IPS DF 19.7 (cell line): ENCODE data around the gene NOM1.
"Not testable (repeated sequence)": the region's sequence is repeated elsewhere in the genome, so short reads cannot be mapped to it uniquely, and the experiment has no call there.

Experiments used
- DNase-seq: peaks from one replicate; pipeline ENCODE4 v3.0.0-alpha.2; 2013; ENCODE audit warnings: low read depth, low spot score

NOM1 gene

GRCh38 chr7:156940421-156941122, 8.9 kb upstream of the NOM1 start:
- no peak for DNase-seq

DNA sequence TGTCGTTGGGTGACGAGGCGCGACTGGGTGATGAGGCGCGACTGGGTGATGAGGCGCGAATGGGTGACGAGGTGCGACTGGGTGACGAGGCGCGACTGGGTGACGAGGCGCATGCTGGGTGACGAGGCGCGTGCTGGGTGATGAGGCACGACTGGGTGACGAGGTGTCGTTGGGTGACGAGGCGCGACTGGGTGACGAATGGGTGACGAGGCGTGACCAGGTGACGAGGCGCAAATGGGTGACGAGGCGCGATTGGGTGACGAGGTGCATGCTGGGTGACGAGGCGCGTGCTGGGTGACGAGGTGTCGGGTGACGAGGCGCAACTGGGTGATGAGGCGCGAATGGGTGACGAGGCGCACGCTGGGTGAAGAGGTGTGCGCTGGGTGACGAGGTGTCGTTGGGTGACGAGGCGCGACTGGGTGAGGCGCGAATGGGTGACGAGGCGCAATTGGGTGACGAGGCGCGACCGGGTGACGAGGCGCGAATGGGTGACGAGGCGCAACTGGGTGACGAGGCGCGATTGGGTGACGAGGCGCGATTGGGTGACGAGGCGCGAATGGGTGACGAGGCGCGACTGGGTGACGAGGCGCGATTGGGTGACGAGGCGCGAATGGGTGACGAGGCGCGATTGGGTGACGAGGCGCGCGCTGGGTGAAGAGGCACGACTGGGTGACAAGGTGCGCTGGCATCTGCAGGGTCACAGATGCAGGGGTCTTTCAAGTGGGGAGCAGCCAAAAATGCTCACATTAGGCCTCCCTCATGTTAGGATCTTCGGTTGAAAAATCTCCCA, 7.9 kb upstream of the NOM1 start:
- DNase-seq, result no peak

- no peak for DNase-seq
These were observed 6.8 kb upstream of the NOM1 start for GRCh38 chr7:156942708-156943090.

DNA sequence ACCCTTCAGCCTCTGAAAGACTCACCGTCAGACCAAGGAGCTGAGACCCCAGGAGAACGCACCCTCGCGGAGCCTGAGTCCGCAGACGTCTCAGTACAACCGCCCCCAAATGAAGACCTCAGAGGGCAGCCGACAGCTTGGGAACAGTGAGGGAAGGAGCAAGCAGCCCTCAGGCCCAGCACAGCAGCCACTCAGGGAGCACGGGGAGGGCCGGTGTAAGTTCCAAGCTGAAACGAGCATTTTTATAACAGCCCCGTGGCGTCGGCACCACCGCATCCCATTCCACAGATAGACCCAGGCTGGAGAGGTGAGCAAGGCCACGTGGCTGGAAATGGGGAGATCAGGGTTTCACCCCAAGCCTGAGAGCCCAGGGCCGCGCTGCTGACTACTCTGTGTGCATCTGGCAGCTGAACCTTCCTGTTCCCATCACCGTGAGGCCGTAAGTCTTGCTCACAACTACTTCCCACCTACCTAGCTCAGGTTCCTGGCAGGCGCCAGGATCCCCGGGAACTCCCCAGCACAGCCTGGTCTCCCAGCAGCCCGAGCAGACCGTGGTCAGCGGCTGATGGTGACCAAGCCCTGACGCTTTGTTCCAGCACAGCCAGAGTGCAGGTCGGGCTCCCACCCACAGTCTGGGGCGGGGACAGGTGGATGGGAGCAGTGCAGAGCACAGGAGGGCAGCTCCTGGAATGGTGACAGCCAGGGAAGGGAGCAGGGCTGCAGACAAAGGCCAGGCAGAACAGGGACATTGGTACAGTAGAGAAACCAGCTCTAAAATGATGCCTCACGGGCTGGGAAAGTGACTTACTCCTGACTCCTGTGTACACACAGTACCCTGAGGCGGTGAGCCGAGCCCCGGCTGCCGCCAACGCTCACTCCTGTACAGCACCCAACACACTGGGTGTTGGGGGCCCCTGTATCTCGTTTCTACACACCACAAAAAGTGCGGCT, 6.1 kb upstream of the NOM1 start:
- DNase-seq, result no peak

DNA sequence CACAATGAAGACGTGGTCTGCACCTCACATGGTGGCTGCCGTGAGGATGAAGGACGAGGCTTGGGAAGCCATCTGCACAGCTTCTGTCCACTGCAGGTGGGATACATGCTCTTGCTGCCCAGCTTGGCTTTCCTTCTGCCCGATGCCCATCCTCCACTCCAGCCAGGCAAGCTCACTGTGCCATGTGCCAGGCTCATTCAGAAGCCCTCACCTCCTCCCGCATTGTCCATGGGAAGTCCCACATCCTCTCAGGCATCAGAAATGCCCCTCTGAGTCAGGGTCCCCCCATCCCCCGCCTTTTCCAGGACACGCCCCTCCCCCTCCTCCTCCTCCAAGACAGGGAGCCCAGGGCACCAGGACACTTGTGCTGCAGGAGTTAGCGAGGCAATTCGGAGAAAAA, 4.6 kb upstream of the NOM1 start:
- DNase-seq, result no peak

DNA sequence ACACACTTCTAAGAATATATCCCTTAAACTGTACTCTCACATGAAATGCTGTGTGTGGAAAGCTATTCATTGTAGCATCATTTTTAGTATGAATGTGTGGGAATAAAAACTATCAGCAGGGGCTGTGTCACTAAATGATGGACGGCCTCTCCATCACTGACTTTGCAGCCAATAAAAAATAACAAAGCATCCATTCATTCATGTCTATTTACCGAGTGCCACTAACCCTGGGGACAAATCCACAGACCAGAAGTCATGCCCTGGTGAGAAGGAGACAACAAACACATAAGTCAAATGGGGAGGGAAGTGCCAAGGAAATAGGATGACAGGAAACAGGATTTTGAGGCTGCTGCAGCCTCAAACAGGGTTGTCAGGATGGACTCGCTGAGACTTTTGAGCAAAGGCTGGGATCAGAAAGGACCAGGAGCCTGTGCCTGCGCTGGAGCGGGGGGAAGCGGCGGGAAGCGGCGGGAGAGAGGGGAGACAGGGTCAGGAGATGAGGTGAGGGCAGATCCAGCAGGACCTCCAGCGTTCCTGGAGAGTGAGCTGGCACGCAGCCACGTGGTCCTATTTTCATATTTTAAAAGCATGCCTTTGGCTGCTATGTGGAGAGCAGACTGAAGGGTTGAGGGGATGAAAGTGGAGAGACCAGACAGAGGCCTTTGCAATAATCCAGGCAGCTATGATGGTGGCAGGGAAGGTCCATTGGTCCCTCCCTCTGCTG, 2.2 kb upstream of the NOM1 start:
- no peak for DNase-seq

DNA sequence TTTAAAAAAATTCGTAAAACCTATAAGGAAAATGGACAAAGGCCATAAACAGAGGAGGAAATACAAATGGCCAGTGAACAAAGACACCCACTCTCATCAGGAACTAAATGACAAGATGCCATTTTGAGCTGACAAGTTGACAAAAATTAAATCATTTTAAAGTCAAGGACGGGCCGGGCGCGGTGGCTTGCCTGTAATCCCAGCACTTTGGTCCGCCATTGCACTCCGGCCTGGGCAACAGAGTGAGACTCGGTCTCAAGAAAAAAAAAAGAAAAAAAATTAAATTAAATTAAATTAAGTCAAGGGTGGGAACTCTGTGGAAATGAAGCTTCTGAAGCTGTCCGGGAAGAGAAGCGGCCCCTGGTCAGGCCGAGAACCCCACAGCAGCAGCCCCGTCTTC, 1.2 kb upstream of the NOM1 start:
- DNase-seq, result no peak

- no peak for DNase-seq
These were observed 908 bp downstream of the NOM1 start for GRCh38 chr7:156950381-156950858.

DNA sequence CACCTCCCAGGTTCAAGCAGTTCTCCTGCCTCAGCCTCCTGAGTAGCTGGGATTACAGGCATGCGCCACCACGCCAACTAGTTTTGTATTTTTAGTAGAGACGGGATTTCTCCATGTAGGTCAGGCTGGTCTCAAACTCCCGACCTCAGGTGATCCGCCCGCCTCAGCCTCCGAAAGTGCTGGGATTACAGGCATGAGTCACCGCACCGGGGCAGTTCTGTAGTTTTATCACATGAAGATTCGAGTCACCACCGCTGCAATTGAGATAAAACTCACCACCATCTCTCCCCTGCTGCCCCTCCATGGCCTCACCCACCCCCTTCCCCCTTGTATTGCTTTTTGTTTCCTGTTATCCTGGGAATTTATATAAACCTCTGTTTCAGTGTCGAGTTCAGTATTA, 3.7 kb downstream of the NOM1 start:
- not testable (repeated sequence) for DNase-seq

DNA sequence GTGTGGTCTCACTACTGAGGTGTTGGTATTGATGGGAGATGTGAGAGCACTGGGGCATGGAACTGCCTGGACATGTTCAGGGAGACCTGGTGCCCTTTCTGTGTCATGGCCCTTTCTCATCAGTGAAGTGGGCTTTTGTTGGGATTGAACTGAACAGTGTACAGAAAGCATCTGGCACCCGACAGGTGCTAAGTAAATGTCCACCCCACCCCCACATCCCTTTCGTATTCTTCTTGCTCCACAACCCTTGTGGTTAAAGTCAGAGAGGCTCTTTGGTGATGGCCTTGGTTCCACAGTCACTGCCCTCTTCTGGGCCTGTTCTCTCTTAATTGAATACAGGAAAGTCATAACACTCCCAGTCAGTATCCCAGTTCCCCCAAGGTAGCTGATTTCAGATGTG, 5.4 kb downstream of the NOM1 start:
- DNase-seq, result no peak

DNA sequence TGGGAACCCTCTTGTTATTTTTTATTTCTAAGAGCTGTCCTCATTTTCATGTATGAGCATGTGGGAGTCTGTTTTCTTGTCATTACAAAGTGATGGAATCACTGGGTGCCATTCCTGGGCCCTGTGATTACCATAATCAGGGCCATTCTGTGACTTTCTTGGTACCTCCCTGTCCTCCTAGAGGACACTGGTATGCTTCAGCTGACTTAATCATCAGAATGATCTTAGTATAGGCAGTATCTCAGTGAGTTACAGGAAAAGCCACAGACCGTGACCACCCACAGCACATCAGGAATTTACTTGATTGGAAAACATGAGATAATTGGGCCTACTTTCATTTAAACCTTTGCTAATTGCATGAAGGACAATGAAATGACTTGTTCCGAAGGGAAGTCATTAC, 7.2 kb downstream of the NOM1 start:
- no peak for DNase-seq

GRCh38 chr7:156962145-156962544, 12.6 kb downstream of the NOM1 start:
- DNase-seq, result no peak

DNA sequence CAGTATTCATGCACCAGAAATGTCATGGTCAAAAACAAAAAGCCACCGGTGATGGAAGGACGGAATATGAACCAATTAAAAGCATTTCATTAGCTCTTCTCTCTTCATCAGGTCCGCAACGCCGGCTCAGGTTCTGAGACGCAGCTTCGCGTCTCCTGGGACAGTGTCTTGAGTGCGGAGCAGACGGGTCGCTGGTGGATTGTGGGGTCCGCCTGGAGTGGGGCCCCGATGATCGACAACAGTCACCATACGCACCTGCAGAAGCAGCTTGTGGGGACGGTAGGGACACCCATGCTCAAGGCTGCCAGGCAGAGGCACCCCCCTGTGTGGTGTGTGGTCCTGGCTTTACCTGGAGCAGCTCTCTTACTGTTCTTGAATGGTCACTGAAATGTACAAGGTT, 13.4 kb downstream of the NOM1 start:
- DNase-seq, result no peak

DNA sequence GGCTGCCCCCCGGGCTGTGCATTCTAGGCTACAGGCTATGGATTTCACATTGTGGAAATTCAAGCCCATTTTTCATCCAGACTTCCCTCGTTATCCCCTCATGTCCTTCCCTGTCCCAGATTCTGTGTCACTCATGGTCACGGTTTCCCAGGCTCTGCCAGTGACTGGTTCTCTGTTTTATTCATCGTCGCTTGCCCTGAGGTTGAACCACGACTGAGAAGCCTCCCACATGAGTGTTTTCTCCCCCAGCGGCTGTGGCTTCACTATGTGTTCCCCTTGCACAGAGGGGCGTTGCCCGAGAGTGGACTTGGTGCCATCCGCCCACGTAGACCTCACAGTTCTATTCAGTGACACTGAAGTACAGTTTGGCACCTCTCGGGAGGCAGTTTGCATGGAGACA, 14.0 kb downstream of the NOM1 start:
- DNase-seq, result no peak

DNA sequence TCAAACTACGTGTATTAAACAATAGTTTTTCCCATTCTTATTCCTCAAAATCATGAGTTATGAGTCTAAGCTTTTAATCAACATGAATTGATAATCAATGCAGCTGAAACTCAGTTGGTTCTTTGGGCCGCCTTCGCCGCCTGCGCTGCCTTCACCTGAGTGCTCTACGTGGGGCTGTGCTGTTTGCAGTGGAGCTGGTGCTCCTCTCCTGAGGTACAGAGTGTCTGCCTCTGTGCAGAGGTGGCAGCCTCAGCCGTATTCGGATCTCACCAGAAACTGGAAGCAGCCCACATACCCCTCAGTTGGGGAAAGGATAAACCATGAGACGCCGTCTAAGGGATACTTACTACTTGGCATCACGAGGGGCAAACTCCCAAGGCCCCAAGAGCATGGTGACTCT, 15.5 kb downstream of the NOM1 start:
- no peak for DNase-seq

DNA sequence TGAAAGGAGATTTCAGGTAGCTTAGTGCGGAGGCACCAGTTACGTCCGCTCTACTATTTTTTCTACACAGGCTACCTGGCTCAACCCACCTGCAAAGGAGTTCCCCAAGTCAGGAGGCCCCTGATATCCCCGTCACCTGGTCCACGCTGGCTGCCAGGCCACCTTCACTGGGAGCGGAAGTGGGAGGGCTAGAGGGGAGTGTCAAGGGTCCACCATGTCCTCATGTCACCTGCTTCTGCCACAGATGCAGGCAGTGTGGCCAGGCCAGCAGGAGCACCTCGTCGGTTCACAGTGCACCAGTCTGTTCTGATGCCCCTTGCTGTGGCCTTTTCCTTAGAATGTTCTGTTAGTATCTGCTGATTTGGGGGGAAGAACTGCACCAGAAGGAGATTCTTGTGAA, 16.9 kb downstream of the NOM1 start:
- no peak for DNase-seq

- DNase-seq, result no peak
These were observed 18.7 kb downstream of the NOM1 start for GRCh38 chr7:156968183-156968582.

- no peak for DNase-seq
These were observed 20.5 kb downstream of the NOM1 start for GRCh38 chr7:156969972-156970420.

DNA sequence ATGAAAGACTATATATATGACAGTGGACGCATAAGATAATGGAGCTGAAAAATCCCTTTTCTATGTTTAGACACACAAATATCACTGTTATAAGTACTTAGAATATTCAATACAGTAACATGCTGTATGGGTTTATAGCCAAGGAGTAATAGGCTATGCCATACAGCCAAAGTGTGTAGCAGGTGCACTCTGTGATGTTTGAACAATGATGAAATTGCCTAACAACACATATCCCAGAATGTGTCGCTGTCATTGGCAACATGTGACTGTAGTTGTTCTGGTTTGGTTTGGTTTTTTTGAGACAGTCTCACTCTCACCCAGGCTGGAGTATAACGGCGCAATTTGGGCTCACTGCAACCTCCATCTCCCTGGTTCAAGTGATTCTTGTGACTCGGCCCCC, 26.1 kb downstream of the NOM1 start:
- DNase-seq, result no peak

DNA sequence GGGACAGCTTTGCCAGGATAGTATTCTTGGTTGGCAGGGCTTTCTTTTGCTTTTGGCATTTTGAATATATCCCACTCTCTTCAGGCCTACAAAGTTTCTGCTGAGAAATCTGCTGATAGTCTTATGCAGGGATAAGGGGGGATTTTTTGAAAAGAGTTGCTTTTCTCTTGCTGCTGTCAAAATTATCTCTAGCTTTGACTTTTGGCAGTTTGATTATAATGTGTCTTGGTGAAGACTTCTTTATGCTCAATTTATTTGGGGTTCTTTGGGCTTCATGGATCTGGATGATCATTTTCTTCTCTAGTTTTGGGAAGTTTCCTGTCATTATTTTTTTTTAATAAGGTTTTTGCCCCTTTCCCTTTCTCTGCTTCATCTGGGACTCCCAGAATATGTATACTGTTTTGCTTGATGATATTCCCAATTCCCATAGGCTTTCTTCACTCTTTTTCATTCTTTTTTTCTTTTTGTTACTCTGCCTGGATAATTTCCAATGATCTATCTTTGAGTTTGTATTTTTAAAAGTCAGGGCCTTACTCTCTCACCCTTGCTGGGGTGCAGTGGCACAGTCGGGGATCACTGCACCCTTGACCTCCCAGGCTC, 29.6 kb downstream of the NOM1 start:
- DNase-seq, result no peak

- no peak for DNase-seq
These were observed 30.2 kb downstream of the NOM1 start for GRCh38 chr7:156979711-156980110.
